Trophoblast cell (in vitro differentiated cells and primary cell): ENCODE measurements around the gene CASP7.

Experiments used
- DNase-seq, 2 donors: peaks; one replicate each; pipeline ENCODE4 v3.0.0-alpha.2; 2016
- H2AFZ ChIP-seq: 2 replicates; pipeline ENCODE4 v1.6.1; 2013; ENCODE audit warnings: low read length, moderate library complexity, mild to moderate bottlenecking; ENCODE audit not compliant: insufficient read depth, poor library complexity
- H2AK5ac ChIP-seq: 2 replicates; pipeline ENCODE4 v1.6.1; 2013; ENCODE audit warnings: mild to moderate bottlenecking, low read length
- H2BK120ac ChIP-seq: 2 replicates; pipeline ENCODE4 v1.6.1; 2013; ENCODE audit warnings: low read length, mild to moderate bottlenecking, moderate library complexity; ENCODE audit not compliant: insufficient read depth, poor library complexity
- H2BK12ac ChIP-seq: 2 replicates; pipeline ENCODE4 v1.6.1; 2013; ENCODE audit warnings: mild to moderate bottlenecking, low read length, moderate library complexity
- H2BK5ac ChIP-seq: 2 replicates; pipeline ENCODE4 v1.6.1; 2013; ENCODE audit warnings: low read length, low read depth, moderate library complexity, mild to moderate bottlenecking; ENCODE audit not compliant: poor library complexity
- H3K14ac ChIP-seq: 2 replicates; pipeline ENCODE4 v1.6.1; 2013; ENCODE audit warnings: mild to moderate bottlenecking, low read length
- H3K18ac ChIP-seq: 2 replicates; pipeline ENCODE4 v1.6.1; 2013; ENCODE audit warnings: mild to moderate bottlenecking, low read length
- H3K23ac ChIP-seq: 2 replicates; pipeline ENCODE4 v1.6.1; 2013; ENCODE audit warnings: low read length
- H3K27ac ChIP-seq: 2 replicates; pipeline ENCODE4 v1.5.1; 2013; ENCODE audit warnings: low read depth, mild to moderate bottlenecking, inconsistent platforms, low read length, moderate library complexity
- H3K27me3 ChIP-seq: 2 replicates; pipeline ENCODE4 v1.6.1; 2013; ENCODE audit warnings: inconsistent platforms, mild to moderate bottlenecking, low read length, moderate library complexity; ENCODE audit not compliant: insufficient read depth
- H3K36me3 ChIP-seq, 2 experiments: 1 replicate in 1 of 2; 2 replicates in 1 of 2; pipeline ENCODE4 v1.6.1; 2013; ENCODE audit warnings: low read length in 2 of 2, mild to moderate bottlenecking in 2 of 2, moderate library complexity in 1 of 2; ENCODE audit not compliant: insufficient read depth in 2 of 2, control insufficient read depth in 1 of 2
- H3K4ac ChIP-seq: 2 replicates; pipeline ENCODE4 v1.6.1; 2013; ENCODE audit warnings: low read depth, mild to moderate bottlenecking, low read length, moderate library complexity
- H3K4me1 ChIP-seq, 2 experiments: 1 replicate in 1 of 2; 2 replicates in 1 of 2; pipeline ENCODE4 v1.6.1; 2013; ENCODE audit warnings: low read length in 2 of 2, mild to moderate bottlenecking in 2 of 2, moderate library complexity in 1 of 2; ENCODE audit not compliant: insufficient read depth in 2 of 2, control insufficient read depth in 1 of 2
- H3K4me2 ChIP-seq: 2 replicates; pipeline ENCODE4 v1.6.1; 2013; ENCODE audit warnings: inconsistent platforms, mild to moderate bottlenecking, low read length, moderate library complexity
- H3K4me3 ChIP-seq: 2 replicates; pipeline ENCODE4 v1.5.1; 2013; ENCODE audit warnings: mild to moderate bottlenecking, low read depth, low read length, inconsistent platforms
- H3K79me1 ChIP-seq: one replicate; pipeline ENCODE4 v1.6.1; 2013; ENCODE audit warnings: low read length
- H3K79me2 ChIP-seq: 2 replicates; pipeline ENCODE4 v1.6.1; 2013; ENCODE audit warnings: low read length, mild to moderate bottlenecking; ENCODE audit not compliant: control insufficient read depth, insufficient read depth, poor library complexity
- H3K9ac ChIP-seq: 2 replicates; pipeline ENCODE4 v1.6.1; 2013; ENCODE audit warnings: mild to moderate bottlenecking, low read length
- H3K9me3 ChIP-seq: 2 replicates; pipeline ENCODE4 v1.6.1; 2013; ENCODE audit warnings: low read depth, mild to moderate bottlenecking, control low read depth, inconsistent platforms, low read length; ENCODE audit not compliant: insufficient read depth
- H4K12ac ChIP-seq: 2 replicates; pipeline ENCODE4 v1.6.1; 2013; ENCODE audit warnings: low read depth, mild to moderate bottlenecking, low read length, moderate library complexity
- H4K8ac ChIP-seq: 2 replicates; pipeline ENCODE4 v1.6.1; 2013; ENCODE audit warnings: low read depth, mild to moderate bottlenecking, low read length, moderate library complexity
- H4K91ac ChIP-seq: one replicate; pipeline ENCODE4 v1.6.1; 2013; ENCODE audit warnings: low read depth, mild to moderate bottlenecking, low read length, moderate library complexity
- WGBS: extraction: QIAGEN DNeasy Blood & Tissue Kit; methylation state at CpG from one replicate; pipeline ENCODE4 v1.1.7; 2013; ENCODE audit warnings: missing lambda C conversion rate; ENCODE audit not compliant: insufficient read length, insufficient coverage; ENCODE audit errors: extremely low coverage; 5-methylcytosine and 5-hydroxymethylcytosine counted together

CASP7 gene

GRCh38 chr10:113752553-113752952 is 72.8 kb downstream of the CASP7 start:
- no peak overlapping the region for H2BK12ac ChIP-seq
- H2AFZ ChIP-seq = no peak overlapping the region
- DNase-seq = no peak
- H3K27me3 ChIP-seq = no peaks in the 10 kb centered on the region
- H4K91ac ChIP-seq = no peak overlapping the region
- H3K23ac ChIP-seq = no peak overlapping the region
- no peak overlapping the region for H3K27ac ChIP-seq
- H2BK5ac ChIP-seq = no peak overlapping the region
- no peaks in the 10 kb centered on the region for H3K79me2 ChIP-seq
- no peaks in the 10 kb centered on the region for H3K36me3 ChIP-seq
- H3K4me2 ChIP-seq = no peak overlapping the region
- H3K9me3 ChIP-seq = no peaks in the 10 kb centered on the region
- no CpG with 5 or more reads among the region's 1 CpG for WGBS
- no peaks in the 10 kb centered on the region for H3K79me1 ChIP-seq
- no peak overlapping the region for H3K9ac ChIP-seq
- H3K4ac ChIP-seq = no peak overlapping the region
- H2BK120ac ChIP-seq = no peak overlapping the region
- no peak overlapping the region for H3K4me3 ChIP-seq
- H2AK5ac ChIP-seq = no peak overlapping the region
- no peak overlapping the region for H3K14ac ChIP-seq
- no peak overlapping the region for H4K12ac ChIP-seq
- H3K4me1 ChIP-seq = no peaks in the 10 kb centered on the region
- no peak overlapping the region for H3K18ac ChIP-seq
- no peak overlapping the region for H4K8ac ChIP-seq

- Histone ChIP-seq H3K27me3 (no peaks in the 10 kb centered on the region), H3K27ac (no peak overlapping the region), H2BK5ac (no peak overlapping the region), H3K4me3 (no peak overlapping the region), H2BK12ac (no peak overlapping the region), H3K9me3 (no peaks in the 10 kb centered on the region), H4K12ac (no peak overlapping the region), H2AFZ (no peak overlapping the region), H2BK120ac (no peak overlapping the region), H3K4me1 (no peaks in the 10 kb centered on the region), H3K4ac (no peak overlapping the region), H3K18ac (no peak overlapping the region), H3K79me2 (no peaks in the 10 kb centered on the region), H3K14ac (no peak overlapping the region), H3K4me2 (no peak overlapping the region), H4K91ac (no peak overlapping the region), H3K23ac (no peak overlapping the region), H3K36me3 (no peaks in the 10 kb centered on the region), H3K9ac (no peak overlapping the region), H4K8ac (no peak overlapping the region), H3K79me1 (no peaks in the 10 kb centered on the region), H2AK5ac (no peak overlapping the region)
- no CpG with 5 or more reads among the region's 9 CpGs for WGBS
- no peak for DNase-seq
Observed at GRCh38 chr10:113753020-113753692, 73.4 kb downstream of the CASP7 start.

GRCh38 chr10:113754125-113754524 is 74.4 kb downstream of the CASP7 start:
- no peak overlapping the region for H4K91ac ChIP-seq
- no peaks in the 10 kb centered on the region for H3K9me3 ChIP-seq
- no peaks in the 10 kb centered on the region for H3K27me3 ChIP-seq
- H3K9ac ChIP-seq = no peak overlapping the region
- H2BK5ac ChIP-seq = no peak overlapping the region
- no peaks in the 10 kb centered on the region for H3K4me1 ChIP-seq
- no peak overlapping the region for H2BK120ac ChIP-seq
- no CpG with 5 or more reads among the region's 3 CpGs for WGBS
- H3K4me2 ChIP-seq = no peak overlapping the region
- no peak overlapping the region for H4K8ac ChIP-seq
- H3K36me3 ChIP-seq = no peaks in the 10 kb centered on the region
- H3K4ac ChIP-seq = no peak overlapping the region
- no peaks in the 10 kb centered on the region for H3K79me2 ChIP-seq
- no peak overlapping the region for H4K12ac ChIP-seq
- no peak overlapping the region for H2AFZ ChIP-seq
- no peak overlapping the region for H3K14ac ChIP-seq
- no peak overlapping the region for H3K23ac ChIP-seq
- no peak overlapping the region for H3K18ac ChIP-seq
- no peaks in the 10 kb centered on the region for H3K79me1 ChIP-seq
- H3K4me3 ChIP-seq = no peak overlapping the region
- H2AK5ac ChIP-seq = no peak overlapping the region
- DNase-seq = no peak
- H3K27ac ChIP-seq = no peak overlapping the region
- no peak overlapping the region for H2BK12ac ChIP-seq

GRCh38 chr10:113754768-113755167 is 75.1 kb downstream of the CASP7 start:
- Histone ChIP-seq H2BK120ac (no peak overlapping the region), H2AK5ac (no peak overlapping the region), H2BK12ac (no peak overlapping the region), H3K27ac (no peak overlapping the region), H3K18ac (no peak overlapping the region), H2AFZ (no peak overlapping the region), H2BK5ac (no peak overlapping the region), H3K9me3 (no peaks in the 10 kb centered on the region), H3K36me3 (no peaks in the 10 kb centered on the region), H3K4ac (no peak overlapping the region), H3K4me1 (no peaks in the 10 kb centered on the region), H3K79me2 (no peaks in the 10 kb centered on the region), H3K23ac (no peak overlapping the region), H3K27me3 (no peaks in the 10 kb centered on the region), H3K4me2 (no peak overlapping the region), H3K9ac (no peak overlapping the region), H4K91ac (no peak overlapping the region), H4K8ac (no peak overlapping the region), H4K12ac (no peak overlapping the region), H3K79me1 (no peaks in the 10 kb centered on the region), H3K14ac (no peak overlapping the region), H3K4me3 (no peak overlapping the region)
- DNase-seq = no peak
- no CpG with 5 or more reads among the region's 9 CpGs for WGBS
